Stimulated activated CD8-positive, alpha-beta memory T cell treated with anti-CD3 and anti-CD28 coated beads, Interleukin-4, amount 100 ng/mL, for 24 hours (primary cell): ENCODE results near the gene MAP4K1.

Experiments used
- DNase-seq: peaks from one replicate; pipeline ENCODE4 v3.0.0-alpha.2; 2020; ENCODE audit warnings: low read depth

MAP4K1 gene

DNA sequence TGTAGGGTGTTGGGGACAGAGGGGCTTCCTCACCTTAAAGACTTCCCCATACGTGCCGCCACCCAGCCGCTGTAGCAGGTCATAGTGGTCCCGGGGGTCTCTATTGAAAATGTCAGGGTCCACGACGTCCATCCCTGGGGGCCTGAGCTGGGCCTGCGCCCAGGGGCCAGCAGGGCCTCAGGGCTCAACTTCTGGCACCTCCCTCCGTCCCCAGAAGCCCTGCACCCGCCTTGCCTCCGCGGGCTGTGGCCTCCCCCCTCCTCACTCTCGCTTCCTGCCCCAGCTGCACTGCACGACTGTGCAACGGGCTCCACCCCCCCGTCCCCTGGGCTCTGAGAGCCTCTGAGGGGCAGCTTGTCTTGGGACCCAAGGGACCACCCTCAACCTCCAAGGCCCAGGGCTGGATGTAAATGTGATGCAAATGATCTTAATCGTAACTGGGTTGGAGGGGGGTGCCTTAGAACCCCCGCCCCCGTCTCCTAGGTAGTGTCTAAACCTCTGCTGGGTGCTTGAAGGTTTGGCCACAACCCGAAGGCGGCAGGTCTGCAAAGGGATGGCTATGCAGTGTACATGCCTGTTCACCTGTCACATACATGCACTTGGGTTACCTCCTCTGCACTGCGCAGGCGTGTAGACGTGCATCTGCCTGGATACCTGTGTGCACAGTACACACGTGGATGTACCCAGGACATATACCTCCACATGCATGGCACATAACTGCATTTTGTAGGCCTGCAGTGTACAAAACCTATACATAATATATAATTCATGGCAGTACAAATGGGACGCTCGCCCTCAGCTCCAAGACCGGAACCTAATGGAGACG, at the start of gene MAP4K1:
TSS of gene MAP4K1 (minus strand) at position 190 of the 826 bp plus-strand sequence. CDS start at position 132, 58 bp downstream.
- DNase-seq: peak; percentile 65

DNA sequence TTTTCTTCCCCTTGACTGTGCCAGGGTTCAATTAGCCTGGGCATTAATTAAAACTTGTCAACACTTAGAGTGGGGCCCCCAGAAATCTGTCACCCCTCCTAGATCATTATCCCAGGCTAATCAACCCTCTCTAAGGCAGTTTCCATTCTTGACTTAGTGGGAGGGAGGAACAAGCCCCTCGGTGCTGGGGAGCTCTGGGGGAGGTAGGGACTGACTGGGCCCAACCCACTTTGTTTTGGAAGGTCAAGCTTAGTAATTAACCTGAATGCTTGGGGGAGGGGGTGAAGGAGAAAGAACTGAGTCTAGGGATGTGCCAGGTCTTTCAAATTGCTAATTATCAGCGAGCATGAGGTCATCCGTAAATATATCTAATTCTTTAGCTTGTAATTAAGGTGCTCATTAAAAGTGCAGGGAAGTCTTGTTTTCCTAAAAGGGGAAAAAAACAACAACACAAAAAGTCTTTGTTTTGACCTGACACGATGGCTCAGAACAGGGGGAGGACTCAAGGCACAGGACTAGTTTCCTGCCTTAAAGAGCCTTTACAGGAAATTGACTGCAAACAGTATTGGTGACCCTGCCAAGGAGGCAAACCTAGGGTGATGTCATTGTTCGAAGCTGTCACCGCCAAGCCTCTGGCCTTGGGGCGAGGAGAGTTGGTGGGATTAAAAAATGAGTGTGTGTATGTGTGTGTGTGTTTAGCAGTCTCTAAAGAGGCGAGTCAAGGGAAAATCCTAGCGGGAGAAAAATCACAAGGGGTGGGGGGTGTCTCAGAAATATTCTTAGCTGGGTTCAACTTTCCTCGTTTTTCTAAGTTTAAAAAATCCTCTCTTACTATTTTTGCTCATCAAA, 49.1 kb upstream of the MAP4K1 start:
- no peak for DNase-seq

GRCh38 chr19:38665950-38666662, 48.4 kb upstream of the MAP4K1 start:
- DNase-seq: no peak

DNA sequence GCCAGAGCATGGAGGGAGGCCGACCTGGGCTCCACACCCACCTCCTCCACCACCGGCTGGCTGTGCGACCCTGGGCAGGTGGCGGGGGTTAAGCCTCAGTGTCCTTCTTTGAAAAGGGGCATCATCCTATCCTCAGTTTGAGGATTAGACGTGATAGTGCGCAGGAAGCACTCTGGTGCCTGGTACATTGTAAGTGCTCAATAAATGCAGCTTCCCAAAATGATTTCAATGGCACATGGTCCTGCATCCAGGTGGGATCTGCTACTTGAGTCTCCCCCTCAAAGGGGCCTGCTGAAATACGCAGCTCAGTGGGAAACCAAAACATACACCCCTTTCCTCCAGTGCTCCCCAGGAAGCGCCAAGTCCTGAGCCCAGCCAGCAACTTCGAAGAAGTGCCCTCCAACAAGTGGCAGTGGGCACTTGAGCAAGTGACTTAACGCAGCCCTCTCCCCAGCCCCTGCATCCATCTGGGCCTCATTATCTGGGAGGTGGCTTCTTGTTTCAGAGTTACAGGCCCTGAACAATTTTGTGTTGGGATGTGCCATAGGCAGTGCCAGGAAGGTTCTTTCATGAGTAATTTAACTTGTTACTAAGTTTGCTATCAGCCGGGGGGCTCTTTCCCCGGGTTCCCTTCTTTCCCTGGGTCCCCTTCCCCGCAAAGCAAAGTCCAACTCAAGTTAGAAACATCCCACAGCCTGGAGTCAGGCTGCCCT, 47.6 kb upstream of the MAP4K1 start:
- DNase-seq: no peak

GRCh38 chr19:38664503-38665211, 46.9 kb upstream of the MAP4K1 start:
- no peak for DNase-seq

DNA sequence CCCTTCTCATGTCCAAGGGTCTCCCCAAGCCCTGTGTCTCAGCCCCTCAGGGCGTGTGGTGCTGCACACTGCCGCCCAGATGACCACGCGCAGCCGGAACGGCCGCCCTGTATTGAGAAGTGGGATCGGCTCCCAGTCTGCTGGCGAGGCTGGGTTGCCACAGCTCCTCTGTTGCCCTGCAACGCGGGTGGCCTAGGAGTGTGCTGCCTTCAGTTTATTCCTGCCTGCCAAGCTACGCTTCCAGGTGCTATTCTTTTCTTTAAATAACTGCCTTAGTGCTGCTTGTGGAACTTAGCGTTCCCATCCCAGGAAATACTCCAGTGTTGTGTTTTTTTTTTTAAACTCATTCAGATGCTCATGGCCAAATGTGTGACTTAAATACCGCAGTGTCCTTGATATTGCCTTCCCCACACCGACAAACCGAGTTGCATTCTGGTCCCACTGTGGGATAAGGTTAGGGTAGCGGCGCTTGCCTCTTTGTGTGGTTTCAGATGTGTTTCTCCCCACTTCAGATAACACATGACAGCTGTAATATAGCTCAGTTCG, 46.3 kb upstream of the MAP4K1 start:
- DNase-seq: no peak

GRCh38 chr19:38663156-38663651, 45.5 kb upstream of the MAP4K1 start:
- DNase-seq: no peak

- no peak for DNase-seq
Measured at GRCh38 chr19:38662537-38663155, 44.9 kb upstream of the MAP4K1 start.

- no peak for DNase-seq
Measured at GRCh38 chr19:38661996-38662395, 44.2 kb upstream of the MAP4K1 start.

- DNase-seq: no peak
Measured at GRCh38 chr19:38661136-38661535, 43.4 kb upstream of the MAP4K1 start.

GRCh38 chr19:38660724-38661123, 43.0 kb upstream of the MAP4K1 start:
- DNase-seq: no peak

DNA sequence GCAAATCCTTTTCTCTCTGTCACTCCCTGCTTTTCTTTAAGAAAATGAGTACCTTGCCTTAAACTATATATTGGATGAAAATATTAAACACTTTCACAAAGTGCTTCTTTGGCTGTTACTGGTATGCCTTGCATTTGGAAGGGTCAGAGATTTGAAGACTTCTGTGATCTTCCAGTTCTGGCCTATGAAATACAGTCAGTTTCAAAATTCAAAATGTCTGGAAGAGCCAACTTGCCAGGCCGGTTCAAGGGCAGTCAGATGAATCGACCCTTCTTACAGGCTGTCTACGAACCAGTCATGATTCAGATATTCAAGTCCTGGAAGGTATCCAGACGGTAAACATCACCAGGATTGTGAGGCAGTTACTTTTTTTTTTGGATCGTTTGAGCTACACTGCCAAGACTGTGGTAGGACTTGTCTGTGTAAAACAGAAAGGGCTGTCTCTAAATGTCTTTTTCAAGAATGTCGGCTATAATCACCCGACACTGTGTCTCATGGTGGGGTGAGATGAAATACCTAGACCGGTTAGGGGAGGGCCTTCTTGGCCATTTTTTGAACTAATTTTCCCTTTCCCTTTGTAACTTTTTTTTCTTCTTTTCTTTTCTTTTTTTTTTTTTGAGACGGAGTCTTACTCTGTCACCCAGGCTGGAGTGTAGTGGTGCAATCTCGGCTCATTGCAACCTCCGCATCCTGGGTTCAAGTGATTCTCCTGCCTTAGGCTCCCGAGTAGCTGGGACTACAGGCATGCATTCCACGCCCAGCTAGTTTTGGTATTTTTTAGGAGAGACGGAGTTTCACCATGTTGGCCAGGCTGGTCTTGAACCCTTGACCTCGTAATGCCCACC, 40.9 kb upstream of the MAP4K1 start:
- DNase-seq: no peak

DNA sequence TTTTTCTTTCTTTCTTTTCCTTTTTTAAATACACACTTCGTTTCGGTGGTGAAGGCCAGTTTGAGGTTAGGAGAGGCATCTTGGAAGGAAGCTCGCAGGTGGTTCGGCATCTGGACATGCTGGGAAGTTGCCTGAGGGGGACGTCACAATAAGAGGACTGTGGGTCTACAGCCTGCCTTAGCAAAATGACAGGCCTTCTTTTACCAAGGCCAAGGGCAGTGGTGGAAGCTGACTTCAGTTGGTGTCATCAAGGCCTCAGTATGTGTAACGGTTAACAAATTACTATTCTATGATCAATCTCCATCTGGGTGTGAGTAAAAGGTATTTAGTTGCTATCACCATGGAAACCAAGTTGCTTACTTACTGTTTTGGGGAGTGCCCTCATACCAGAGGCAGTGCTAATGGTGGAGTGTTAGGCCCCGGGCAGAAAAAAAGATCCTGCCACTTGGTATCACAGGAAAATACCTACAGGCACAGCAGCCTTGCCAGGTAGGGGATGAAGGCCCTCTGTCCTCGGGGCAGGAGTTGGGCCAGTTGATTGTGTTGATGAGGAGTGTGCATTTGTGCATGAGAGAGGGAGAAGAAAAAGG, 40.0 kb upstream of the MAP4K1 start:
- DNase-seq: no peak

DNA sequence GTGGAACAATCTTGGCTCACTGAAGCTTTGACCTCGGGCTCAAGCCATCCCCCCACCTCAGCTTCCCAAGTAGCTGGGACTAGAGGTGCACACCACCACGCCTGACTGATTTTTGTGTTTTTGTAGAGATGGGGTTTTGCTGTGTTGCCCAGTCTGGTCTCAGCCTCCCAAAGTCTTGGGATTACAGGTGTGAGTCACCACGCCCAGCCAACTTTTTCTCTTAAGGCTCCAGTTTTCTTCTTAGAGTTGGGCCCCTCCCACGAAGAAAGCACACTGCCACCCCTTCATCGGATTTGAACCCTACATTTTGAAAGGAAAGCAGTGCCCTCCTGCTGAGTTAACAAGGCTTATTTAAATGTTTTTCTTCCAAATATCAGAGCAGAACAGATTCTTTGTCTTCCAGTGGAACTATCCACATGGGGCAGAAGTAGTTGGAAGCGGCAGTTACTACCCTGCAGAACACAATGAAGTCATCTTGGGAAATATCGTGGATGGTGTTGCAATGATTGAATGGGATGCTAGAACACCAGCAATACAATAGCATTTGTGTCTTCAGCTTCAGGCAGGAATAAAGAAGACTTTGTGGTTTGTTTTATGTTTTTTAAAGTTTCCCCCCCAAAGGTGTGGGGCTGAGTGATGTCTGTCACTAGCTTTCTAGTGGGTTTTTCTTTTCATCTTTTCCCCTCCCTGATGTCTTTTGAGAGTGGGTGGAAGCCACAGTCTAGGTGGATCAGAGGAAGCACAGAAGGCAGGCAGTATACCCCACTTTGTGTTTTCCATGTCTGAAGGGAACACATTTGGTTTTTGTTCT, 38.6 kb upstream of the MAP4K1 start:
- no peak for DNase-seq

- DNase-seq: no peak
Measured at GRCh38 chr19:38655148-38655824, 37.5 kb upstream of the MAP4K1 start.

GRCh38 chr19:38654628-38655055, 36.9 kb upstream of the MAP4K1 start:
- DNase-seq: no peak

DNA sequence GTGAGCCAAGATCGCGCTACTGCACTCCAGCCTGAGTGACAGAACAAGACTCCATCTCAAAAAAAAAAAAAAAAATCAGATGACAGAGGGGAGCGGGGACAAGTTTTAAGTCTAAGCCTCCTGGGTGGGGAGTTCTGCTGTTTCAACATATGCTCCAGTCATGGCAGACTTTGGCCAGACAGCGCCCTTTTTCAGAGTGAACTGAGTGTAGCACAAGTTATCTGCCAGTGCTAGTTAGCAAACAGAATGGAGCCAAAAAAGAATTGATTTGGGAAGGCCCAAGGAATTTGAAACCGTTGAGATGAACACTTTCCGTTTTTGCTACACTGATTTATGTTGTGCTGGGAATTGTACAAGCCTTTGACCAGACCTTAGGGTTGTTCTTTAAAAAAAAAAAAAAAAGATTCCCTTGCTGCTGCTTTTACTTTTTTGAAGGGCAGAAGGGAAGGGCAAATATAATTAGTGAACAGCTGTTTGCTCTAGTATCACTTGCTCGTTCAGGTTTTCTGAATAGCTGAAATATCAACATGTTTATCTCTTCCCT, 35.3 kb upstream of the MAP4K1 start:
- DNase-seq: no peak
